Tibial artery (tissue), 4 donors: Measurements from ENCODE around the gene TMIGD2.
A peak's percentile ranks its signal among the peaks of the same experiment; 100 is the strongest.
"Not testable (repeated sequence)": the region's sequence is repeated elsewhere in the genome, so short reads cannot be mapped to it uniquely, and the experiment has no call there.

ENCODE experiments used
- DNase-seq, 2 donors: peaks; one replicate each; pipeline ENCODE4 v3.0.0-alpha.2; 2019
- H3K27ac ChIP-seq, 2 donors: fragments of 200-600 bp; sonication (generic) in 1 of 2; 1 replicate in 1 of 2; 2 replicates in 1 of 2; pipeline ENCODE4 v1.5.1; 2018 to 2019; ENCODE audit warnings: mild to moderate bottlenecking in 1 of 2
- H3K27me3 ChIP-seq, 2 donors: fragments of 200-600 bp; sonication (generic) in 1 of 2; one replicate each; pipeline versions ENCODE4 v1.5.1 to v1.6.0; 2016 to 2019
- H3K36me3 ChIP-seq, 3 donors: fragments of 200-600 bp; sonication (generic) in 2 of 3; one replicate each; pipeline ENCODE4 v1.5.1; 2016 to 2019; ENCODE audit warnings: mild to moderate bottlenecking in 2 of 3
- H3K4me1 ChIP-seq, 4 donors: fragments of 200-600 bp; sonication (generic) in 2 of 4; 1 replicate in 3 of 4; 2 replicates in 1 of 4; pipeline ENCODE4 v1.5.1; 2016 to 2019
- H3K4me3 ChIP-seq, 2 donors: fragments of 200-600 bp; sonication (generic) in 1 of 2; 1 replicate in 1 of 2; 2 replicates in 1 of 2; pipeline ENCODE4 v1.5.1; 2018 to 2019; ENCODE audit warnings: mild to moderate bottlenecking in 2 of 2
- H3K9me3 ChIP-seq, 3 donors: fragments of 200-600 bp; sonication (generic) in 1 of 3; one replicate each; pipeline ENCODE4 v1.5.1; 2016 to 2019
- intact Hi-C: fragments of 100-400 bp; cut with DNase I; formaldehyde crosslinking; loops from one replicate; pipeline ENCODE4 v1.15.0; 2023; ENCODE audit warnings: low total_unique reads
- TF ChIP-seq, protein P1 (sequence below), 2 experiments: fragments of 200-600 bp in 1 of 2; fragments of 450-650 bp in 1 of 2; IDR thresholded peaks; one replicate each; pipeline ENCODE4 v1.5.1; 2017 to 2019; ENCODE audit warnings: antibody characterized with exemption in 2 of 2, mild to moderate bottlenecking in 1 of 2, moderate library complexity in 1 of 2

The TMIGD2 gene

DNA sequence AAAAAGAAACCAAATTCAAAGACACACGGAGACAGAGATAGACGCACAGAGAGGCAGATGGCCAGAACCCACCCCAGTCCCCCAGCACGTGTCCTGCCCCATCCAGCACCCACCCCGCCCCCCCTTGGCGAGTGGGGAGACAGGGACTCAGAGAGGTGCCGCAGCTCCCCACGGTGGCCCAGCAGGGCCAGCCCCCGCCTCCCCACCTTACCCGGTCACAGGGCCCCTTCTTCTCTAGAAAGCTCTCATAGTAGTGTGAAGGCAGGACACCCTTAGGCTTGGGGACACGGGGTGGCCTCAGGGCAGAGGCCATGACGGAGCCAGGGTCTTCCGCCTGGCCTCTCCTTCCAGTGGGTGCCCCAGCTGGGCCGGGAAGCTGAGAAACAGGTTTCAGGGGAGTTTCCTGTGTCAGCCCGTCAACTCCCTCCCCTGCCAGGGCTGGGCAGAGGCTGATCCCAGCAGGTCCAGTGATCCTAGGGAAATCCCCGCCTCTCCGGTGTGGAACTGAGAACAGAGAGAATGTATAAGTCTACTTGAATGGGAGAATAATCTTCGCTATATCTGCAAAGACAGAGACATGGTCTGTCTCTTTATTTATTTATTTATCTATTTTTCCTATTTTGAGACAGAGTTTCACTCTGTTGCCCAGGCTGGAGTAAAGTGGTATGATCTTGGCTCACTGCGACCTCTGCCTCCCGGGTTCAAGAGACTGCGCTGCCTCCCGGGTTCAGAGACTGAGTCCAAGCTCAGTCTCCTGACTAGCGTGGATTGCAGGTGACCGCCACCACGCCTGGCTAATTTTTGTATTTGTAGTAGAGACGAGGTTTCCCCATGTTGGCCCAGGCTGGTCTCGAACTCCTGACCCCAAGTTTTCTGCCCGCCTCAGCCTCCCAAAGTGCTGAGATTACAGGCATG lies 36.5 kb upstream of the TMIGD2 start, which contains the start of gene STAP2:
Gene STAP2 (minus strand): TSS at position 387 of the 915 bp plus-strand sequence. CDS start 74 bp downstream, at position 313.
- Histone ChIP-seq H3K36me3 (no peaks in the 10 kb centered on the region), H3K9me3 (no peaks in the 10 kb centered on the region), H3K27me3 (peaks cover 0 to 4% of the 10 kb centered on the region in 2 donors), H3K4me3 (peak within 1 kb of the TSS; percentile 29 to 48), H3K4me1 (peaks cover 0 to 15% (median 7%) of the 10 kb centered on the region in 4 donors), H3K27ac (no peak within 1 kb of the TSS)
- TF ChIP-seq, protein P1, sequence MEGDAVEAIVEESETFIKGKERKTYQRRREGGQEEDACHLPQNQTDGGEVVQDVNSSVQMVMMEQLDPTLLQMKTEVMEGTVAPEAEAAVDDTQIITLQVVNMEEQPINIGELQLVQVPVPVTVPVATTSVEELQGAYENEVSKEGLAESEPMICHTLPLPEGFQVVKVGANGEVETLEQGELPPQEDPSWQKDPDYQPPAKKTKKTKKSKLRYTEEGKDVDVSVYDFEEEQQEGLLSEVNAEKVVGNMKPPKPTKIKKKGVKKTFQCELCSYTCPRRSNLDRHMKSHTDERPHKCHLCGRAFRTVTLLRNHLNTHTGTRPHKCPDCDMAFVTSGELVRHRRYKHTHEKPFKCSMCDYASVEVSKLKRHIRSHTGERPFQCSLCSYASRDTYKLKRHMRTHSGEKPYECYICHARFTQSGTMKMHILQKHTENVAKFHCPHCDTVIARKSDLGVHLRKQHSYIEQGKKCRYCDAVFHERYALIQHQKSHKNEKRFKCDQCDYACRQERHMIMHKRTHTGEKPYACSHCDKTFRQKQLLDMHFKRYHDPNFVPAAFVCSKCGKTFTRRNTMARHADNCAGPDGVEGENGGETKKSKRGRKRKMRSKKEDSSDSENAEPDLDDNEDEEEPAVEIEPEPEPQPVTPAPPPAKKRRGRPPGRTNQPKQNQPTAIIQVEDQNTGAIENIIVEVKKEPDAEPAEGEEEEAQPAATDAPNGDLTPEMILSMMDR (IDR thresholded peaks at IDR 0.05), result no peak
- intact Hi-C loops, result no loop called here
- no peak for DNase-seq

- Histone ChIP-seq H3K4me3 (peak overlapping the region; percentile 29 to 48), H3K9me3 (no peaks in the 10 kb centered on the region), H3K4me1 (peaks cover 0 to 14% (median 7%) of the 10 kb centered on the region in 4 donors), H3K36me3 (no peaks in the 10 kb centered on the region), H3K27ac (no peak overlapping the region), H3K27me3 (peaks cover 0 to 4% of the 10 kb centered on the region in 2 donors)
- no peak for DNase-seq
- intact Hi-C loops, result no loop called here
- TF ChIP-seq, protein P1 (IDR thresholded peaks at IDR 0.05), result no peak
Measured at GRCh38 chr19:4337906-4338440, 35.8 kb upstream of the TMIGD2 start.

DNA sequence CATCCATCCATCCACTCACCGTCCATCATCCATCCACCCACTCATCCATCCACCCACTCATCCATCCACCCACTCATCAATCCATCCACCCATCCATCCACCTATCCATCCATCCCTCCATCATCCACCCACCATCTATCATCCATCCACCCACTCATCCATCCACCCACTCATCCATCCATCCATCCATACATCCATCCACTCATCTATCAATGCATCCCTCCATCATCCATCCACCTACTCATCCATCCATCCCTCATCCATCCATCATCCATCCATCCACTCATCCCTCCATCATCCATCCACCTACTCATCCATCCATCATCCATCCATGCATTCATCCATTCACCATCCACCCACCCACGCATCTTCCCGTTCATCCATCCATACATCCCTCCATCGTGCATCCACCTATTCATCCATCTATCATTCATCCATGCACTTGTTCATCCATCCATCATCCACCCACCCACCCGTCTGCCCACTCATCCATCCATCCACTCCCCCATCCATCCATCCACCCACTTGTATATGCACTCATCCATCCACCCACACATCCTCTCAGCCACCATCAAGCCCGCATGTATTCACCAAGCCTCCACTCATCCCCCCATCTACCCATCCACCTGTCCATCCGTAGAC lies 32.9 kb upstream of the TMIGD2 start:
- intact Hi-C loops, result no loop called here
- Histone ChIP-seq H3K27ac (no peak overlapping the region), H3K36me3 (peaks cover 0 to 8% (median 0%) of the 10 kb centered on the region in 3 donors), H3K9me3 (no peaks in the 10 kb centered on the region), H3K27me3 (peaks cover 0 to 4% of the 10 kb centered on the region in 2 donors), H3K4me3 (no peak overlapping the region), H3K4me1 (peaks cover 0 to 8% (median 2%) of the 10 kb centered on the region in 4 donors)
- TF ChIP-seq, protein P1 (IDR thresholded peaks at IDR 0.05), result no peak
- DNase-seq, result no peak

DNA sequence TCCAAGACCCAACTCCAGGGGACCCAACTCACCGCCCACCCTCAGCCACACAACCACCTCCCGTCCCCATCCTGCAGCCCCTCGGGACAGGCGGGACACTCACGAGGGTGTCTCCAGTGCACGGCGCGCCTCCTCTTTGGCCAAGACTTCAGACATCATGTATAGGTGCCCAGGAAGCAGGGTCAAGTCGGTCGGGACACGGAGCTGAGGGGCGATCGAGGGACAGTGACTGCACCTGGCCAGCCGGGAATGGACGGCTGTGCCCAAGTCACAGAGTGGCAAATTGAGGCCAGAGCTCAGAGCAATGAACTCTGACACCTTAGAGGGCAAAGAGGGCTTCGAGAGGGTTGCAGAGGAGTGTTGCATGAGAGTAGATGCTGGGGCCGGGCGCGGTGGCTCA lies 27.7 kb upstream of the TMIGD2 start:
- H3K4me1 ChIP-seq, result peaks cover 0 to 26% (median 19%) of the 10 kb centered on the region in 4 donors
- peaks cover 0 to 8% (median 0%) of the 10 kb centered on the region in 3 donors for H3K36me3 ChIP-seq
- no peak overlapping the region for H3K4me3 ChIP-seq
- peaks cover 0 to 45% of the 10 kb centered on the region in 2 donors for H3K27me3 ChIP-seq
- H3K9me3 ChIP-seq, result no peaks in the 10 kb centered on the region
- intact Hi-C loops, result no loop called here
- no peak overlapping the region for H3K27ac ChIP-seq
- TF ChIP-seq, protein P1 (IDR thresholded peaks at IDR 0.05), result no peak
- no peak for DNase-seq

DNA sequence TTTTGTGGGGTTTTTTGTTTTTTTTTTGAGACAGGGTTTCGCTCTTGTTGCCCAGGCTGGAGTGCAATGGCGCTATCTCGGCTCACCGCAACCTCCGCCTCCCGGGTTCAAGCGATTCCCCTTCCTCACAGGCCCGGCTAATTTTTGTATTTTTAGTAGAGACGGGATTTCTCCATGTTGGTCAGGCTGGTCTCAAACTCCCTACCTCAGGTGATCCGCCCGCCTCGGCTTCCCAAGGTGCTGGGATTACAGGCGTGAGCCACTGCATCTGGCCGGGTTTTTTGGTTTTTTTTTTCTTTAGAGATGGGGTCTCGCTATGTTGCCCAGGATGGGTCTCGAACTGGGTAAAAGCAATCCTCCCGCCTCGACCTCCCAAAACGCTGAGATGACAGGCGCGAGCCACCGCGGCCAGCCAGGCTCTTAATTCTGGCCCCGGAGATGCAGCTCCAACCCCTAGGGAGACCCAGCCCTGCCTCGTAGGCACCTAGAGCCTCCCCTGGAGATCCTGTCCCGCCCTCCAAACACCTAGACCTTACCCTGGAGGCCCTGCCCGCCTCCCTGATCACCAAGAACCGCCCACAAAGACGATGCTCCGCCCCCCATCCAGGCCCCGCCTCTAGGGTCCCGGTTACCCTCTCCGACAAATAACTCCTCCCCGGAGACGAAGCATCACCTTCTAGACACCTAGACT lies 26.9 kb upstream of the TMIGD2 start:
- H3K4me3 ChIP-seq, result peak overlapping the region; percentile 30 to 45
- H3K27ac ChIP-seq, result peak overlapping the region in 1 of 2 donors; percentile 34
- H3K27me3 ChIP-seq, result peaks cover 0 to 47% of the 10 kb centered on the region in 2 donors
- H3K9me3 ChIP-seq, DNase-seq, intact Hi-C loops: not testable (repeated sequence)
- H3K4me1 ChIP-seq, result peaks cover 0 to 26% (median 19%) of the 10 kb centered on the region in 4 donors
- H3K36me3 ChIP-seq, result peaks cover 0 to 12% (median 0%) of the 10 kb centered on the region in 3 donors
